H1 (cell line): Measurements from ENCODE around the gene CCDC88C. TPM values are rescaled to one million over a fixed set of nuclear protein-coding genes. Genes with fewer than 3 reads are reported as not detected.

Source experiments
- CREB1 ChIP-seq: IDR thresholded peaks from 2 replicates; pipeline ENCODE4 v1.6.1; 2012; ENCODE audit warnings: inconsistent platforms
- FOSL1 ChIP-seq: IDR thresholded peaks from 2 replicates; pipeline ENCODE4 v1.6.1; 2011; ENCODE audit warnings: mild to moderate bottlenecking, low read depth, low read length, moderate library complexity; ENCODE audit not compliant: insufficient read depth
- GTF2F1 ChIP-seq: IDR thresholded peaks from 2 replicates; pipeline ENCODE4 v1.6.1; 2012; ENCODE audit warnings: low read depth, low read length, improper control_type of control experiment, borderline replicate concordance
- JUN ChIP-seq: IDR thresholded peaks from 2 replicates; pipeline ENCODE4 v1.6.1; 2011; ENCODE audit warnings: low read depth, mild to moderate bottlenecking, improper control_type of control experiment, low read length
- MAFK ChIP-seq: IDR thresholded peaks from 2 replicates; pipeline ENCODE4 v1.6.1; 2012; ENCODE audit warnings: low read depth, mild to moderate bottlenecking, improper control_type of control experiment, low read length
- PHF8 ChIP-seq: fragments of 200-600 bp; sonication (generic); conservative IDR thresholded peaks from 2 replicates; pipeline ENCODE4 v1.7.1; 2012; ENCODE audit warnings: low read depth, mild to moderate bottlenecking, inconsistent platforms, low read length, moderate library complexity
- SUZ12 ChIP-seq: fragments of 200-600 bp; sonication (generic); IDR thresholded peaks from 2 replicates; pipeline ENCODE4 v1.6.1; 2012; ENCODE audit warnings: mild to moderate bottlenecking, inconsistent platforms, low read length, moderate library complexity, mixed read lengths
- TAF7 ChIP-seq: optimal IDR thresholded peaks from 2 replicates; pipeline ENCODE3; 2011; ENCODE audit warnings: low read depth, mild to moderate bottlenecking, inconsistent platforms, low read length, moderate library complexity, borderline replicate concordance
- TEAD4 ChIP-seq: IDR thresholded peaks from 2 replicates; pipeline ENCODE4 v1.6.1; 2012; ENCODE audit warnings: low read depth, low read length, inconsistent platforms, mixed read lengths
- polyA plus RNA-seq, 7 experiments: library from polyadenylated mRNA; depleted of rRNA in 3 of 7; stranded (reverse) in 5 of 7; unstranded in 2 of 7; fragments of >200 nt in 5 of 7; fragments of 200-250 nt in 2 of 7; gene quantifications; 1 replicate in 5 of 7; 2 replicates in 1 of 7; 4 replicates in 1 of 7; pipeline versions ENCODE4 v1.2.1 to v1.2.3, GENCODE V29; 2011 to 2013; ENCODE audit warnings: missing spikeins in 2 of 7, mixed read lengths in 2 of 7
- total RNA-seq: library from RNA; stranded (reverse); fragmentation: NEBNext Ultra II Directional; extraction: Animal tissue kit (Norgen Biotek cat#: 25700); gene quantifications from 2 replicates; pipeline ENCODE4 v1.2.1, GENCODE V29; 2021

CCDC88C gene
- total and polyA plus RNA-seq, 2 of the 8 experiments (the other 6 are each of a cell fraction or from before 2014, with no cell fraction given): 10.3 to 57.7 TPM

DNA sequence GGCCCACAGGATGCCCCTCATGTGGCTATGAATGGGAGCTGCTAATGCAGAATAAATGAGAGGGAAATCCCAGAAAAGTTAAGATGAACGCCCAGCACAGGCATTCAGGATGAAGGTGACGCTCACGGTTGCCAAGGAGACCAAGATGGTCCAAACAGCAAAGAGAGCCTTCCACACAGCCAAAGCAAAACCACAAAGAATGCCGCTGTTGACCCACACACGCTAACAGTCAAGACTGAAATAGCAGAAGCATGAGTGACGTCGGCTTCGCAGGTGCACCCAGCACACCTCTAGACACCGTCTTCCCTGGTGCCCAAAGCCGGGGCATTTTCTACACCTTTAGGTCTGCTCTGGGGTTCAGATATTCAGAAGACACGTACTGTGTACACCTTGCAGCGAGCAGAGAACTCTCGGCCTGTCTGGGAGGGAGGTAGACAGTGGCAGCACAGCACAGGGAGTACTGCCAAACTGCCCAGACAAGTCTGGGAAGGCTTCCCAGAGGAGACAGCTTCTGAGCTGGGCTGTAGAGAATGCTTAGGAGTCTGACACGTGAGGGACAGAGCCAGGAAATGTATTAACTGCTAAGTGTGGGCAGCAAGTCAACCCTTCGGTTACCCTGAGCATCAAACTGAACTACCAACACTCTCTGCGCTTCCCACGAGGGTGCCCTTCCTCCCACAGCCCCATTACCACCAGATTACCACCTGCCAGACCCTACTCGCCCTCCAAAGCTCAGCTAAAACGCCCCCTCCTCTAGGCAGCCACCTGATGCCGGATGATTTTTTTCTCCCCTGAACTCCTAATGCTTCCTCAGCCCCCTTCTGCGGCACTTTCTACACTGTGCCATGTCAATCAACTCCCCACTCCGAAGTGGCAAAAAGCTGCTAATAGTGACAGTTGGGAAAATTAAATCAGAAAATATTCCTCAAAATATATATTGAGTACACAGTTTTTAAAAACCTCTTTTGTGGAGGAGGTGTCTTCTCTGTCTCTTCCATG, 50.1 kb downstream of the CCDC88C start (continued):
- TF ChIP-seq GTF2F1 (no peak), SUZ12 (no peak), TAF7 (no peak), FOSL1 (no peak), JUN (no peak), PHF8 (no peak), MAFK (no peak), CREB1 (no peak), TEAD4 (no peak)
